Measurements from ENCODE around the gene AQP9.

DNA sequence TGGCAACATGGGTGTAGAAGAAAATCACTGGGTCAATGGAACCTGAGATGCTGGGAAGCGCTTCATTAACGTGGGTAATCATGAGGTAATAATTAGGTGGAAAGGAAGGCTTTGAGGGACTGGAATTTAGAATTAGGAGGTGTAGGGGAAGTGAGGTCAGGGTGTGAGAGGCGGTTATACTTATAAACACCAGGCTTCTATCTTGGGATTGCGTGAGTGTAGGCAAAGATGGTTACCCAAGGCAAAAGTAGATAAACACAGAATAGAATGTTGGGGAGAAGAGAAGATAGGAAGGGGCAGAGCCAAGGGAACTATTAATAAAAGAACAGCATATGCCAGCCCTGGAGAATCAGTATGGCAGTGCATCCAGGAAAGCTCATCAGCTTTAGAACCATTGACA lies 3.3 kb upstream of the AQP9 start:
- TF ChIP-seq POLR2AphosphoS5 (IDR thresholded peaks at IDR 0.05) (no peak), POLR2A (IDR thresholded peaks at IDR 0.05) (no peak)
- TF ChIP-seq, protein P1, sequence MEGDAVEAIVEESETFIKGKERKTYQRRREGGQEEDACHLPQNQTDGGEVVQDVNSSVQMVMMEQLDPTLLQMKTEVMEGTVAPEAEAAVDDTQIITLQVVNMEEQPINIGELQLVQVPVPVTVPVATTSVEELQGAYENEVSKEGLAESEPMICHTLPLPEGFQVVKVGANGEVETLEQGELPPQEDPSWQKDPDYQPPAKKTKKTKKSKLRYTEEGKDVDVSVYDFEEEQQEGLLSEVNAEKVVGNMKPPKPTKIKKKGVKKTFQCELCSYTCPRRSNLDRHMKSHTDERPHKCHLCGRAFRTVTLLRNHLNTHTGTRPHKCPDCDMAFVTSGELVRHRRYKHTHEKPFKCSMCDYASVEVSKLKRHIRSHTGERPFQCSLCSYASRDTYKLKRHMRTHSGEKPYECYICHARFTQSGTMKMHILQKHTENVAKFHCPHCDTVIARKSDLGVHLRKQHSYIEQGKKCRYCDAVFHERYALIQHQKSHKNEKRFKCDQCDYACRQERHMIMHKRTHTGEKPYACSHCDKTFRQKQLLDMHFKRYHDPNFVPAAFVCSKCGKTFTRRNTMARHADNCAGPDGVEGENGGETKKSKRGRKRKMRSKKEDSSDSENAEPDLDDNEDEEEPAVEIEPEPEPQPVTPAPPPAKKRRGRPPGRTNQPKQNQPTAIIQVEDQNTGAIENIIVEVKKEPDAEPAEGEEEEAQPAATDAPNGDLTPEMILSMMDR (IDR thresholded peaks at IDR 0.05), result no peak

Data from upper lobe of left lung (tissue), 4 donors.